ENCODE results near the gene GRAMD1B.

The GRAMD1B gene

GRCh38 chr11:123537726-123538125 lies 107.7 kb downstream of the GRAMD1B start:
- DNase-seq, result no peak

DNA sequence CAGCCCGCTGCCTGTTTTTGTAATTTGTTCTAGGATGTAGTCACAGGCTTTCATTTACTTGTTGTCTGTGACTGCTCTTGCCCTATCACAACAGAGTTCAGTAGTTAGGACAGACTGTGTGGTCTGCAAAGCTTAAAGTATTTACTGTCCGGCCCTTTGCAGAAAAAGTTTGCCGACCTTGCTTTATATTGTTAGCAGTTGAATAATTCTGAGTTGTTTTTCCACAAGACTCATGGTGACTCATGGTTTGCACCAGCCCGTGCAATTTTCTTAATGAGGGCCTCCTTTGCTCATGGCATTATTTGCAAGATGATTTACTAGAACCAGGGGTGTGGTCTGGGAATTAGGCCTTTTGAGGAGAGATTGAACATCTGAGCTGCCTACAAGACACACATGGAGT lies 113.7 kb downstream of the GRAMD1B start:
- DNase-seq, result no peak

- DNase-seq, result no peak
Measured at GRCh38 chr11:123544631-123545375, 114.7 kb downstream of the GRAMD1B start.

DNA sequence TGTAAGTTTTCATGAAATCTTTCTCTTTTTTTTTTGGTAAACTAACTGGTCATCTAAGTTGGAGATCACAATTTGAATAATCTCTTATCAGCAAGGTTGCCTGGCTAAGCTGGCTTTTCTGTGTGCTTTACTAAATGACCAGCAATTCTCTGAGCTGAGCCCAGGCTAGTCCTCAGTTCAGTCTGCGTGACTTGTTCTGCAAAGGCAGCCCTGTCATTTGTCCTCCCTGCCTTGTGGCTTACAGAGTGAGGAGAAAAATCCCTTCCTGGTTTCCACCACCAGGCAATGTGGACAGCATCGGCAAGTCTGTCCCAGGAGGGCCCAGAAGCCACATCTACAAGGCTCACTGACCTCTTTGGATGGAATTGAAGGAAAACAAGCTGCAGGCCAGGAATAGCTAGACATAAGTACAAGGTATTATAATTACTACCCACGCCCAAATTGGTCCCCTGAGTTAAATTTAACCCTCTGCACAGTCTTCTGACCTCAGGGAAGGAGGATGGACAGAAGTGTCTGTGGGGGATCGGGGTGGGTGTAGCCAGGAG lies 115.7 kb downstream of the GRAMD1B start:
- DNase-seq, result no peak

DNA sequence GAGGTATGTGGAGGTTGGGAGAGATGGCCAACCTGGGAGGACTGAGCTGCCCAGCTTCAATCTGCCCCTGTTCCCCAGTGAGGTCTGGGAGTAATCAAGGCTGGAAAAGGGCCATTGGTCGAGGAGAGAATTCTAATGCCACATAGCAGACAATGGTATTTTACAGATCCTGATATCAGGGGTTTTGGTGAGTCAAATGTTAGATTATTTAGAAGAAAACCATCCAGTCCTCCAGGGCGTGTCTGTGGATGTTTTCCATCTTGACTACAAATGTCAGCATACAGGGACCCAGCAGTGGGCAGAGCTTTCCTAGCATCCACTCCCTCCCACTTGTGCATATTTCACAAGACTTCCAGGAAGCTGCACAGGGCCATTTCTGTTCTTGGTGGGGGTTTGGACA lies 116.4 kb downstream of the GRAMD1B start:
- no peak for DNase-seq

DNA sequence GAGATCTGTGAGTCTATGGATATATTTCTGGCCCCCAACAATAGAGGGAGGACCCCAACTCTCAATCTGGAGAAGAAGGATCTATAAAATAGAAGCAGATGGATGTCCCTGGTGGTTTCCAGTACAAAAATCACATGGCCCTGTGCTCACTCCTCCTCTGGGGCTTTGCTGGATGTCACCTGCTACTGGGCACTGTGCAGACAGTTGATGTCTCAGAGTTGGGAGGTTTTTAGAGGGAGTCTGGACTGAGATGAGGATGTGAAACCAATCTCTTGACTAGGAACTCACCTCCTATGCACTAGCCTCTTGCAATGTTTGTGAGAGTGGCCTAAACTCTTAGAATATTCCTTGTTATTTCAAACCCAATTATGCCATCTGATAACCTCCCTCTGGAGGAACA lies 117.1 kb downstream of the GRAMD1B start:
- no peak for DNase-seq

DNA sequence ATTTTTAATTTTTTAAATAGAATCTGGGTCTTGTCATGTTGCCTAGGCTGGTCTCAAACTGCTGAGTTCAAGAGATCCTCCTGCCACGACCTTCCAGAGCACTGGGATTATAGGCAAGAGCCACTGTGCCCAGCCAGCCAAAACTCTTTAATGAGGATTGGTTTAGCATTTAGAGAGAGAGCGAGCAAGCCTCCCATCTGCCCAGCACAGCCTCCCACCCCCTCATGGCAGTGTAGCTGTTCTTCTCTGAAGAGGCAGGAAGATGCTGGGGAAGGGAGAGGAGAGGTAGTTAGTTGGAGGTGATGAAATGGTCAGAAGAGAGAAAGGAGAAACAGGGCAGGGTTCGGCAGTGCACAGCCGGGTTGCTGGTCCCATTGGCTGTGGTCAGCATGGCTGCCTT lies 118.7 kb downstream of the GRAMD1B start:
- DNase-seq, result no peak

GRCh38 chr11:123549926-123550917 lies 120.2 kb downstream of the GRAMD1B start:
- no peak for DNase-seq

DNA sequence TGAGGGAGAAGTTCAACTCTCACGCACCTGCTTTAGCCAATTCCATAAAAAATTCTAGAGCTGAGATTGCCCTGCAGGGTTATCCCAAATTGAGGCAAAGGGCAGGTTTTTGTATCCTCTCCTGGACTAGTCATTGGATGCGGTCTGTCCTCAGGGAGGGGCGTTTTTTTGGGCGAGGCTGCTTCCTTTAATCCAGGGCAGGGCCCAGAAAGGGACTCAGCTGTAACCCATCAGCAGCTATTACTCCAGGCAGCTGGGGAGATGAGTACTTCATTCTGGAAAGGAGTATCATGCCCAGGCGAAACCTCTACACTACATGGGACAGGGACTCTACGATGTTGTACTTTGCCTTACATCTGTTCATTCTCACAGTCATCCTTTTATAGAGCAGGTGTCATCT lies 121.0 kb downstream of the GRAMD1B start:
- DNase-seq, result no peak

DNA sequence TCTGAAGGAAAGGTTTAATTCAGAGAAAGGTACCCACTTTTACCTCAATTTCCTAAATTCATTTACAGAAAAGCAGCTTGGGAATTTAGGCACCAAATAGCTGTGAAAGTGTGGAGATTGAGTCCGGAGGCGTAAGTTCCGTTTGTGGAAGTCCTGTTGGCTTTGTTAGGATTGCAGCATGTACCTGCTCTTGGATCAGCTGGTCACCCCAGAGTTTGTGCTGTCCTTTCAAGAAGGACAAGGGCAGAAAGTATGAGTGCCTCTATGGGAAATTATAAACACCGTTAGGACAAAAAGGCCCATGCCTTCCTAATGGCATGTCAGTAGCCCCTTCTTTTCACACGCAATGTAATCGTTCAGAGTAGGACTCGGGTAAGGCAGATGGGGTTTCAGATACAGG lies 126.6 kb downstream of the GRAMD1B start:
- DNase-seq, result no peak

DNA sequence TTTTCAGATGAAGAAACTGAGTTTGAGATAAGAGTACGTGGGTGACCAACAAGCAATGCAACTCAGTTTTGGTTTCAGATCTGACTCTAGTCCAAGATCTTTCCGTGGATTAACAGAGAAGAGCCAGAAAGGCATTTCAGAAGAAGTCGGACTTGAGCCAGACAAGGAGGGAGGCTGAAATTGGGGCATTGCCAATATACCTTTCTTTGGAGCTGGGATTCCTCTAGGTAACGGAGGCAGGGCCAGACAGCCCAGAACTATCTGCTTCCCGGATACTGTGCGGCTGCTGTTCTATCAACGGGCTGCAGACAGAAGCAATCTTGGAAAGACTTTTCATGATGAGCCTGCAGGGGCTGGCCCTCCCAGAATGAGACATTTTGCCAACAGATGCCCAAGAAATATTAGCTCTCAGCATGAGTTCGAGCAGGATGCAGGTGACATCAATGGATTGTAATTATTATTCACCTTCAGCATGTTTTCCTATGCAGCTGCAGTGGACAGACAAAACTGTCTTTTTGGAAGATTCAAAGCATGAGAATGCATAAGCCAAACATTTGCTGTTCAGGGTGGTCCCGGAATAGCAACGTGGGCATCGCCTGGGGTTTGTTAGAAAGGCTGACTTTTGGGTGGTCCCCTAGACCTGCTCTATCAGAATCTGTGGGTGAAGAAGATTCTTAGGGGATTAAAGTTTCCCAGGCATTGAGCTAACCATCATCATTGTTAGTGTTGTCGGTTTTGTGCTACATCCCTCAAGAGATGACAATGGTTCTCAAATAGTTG lies 128.7 kb downstream of the GRAMD1B start:
- no peak for DNase-seq

DNA sequence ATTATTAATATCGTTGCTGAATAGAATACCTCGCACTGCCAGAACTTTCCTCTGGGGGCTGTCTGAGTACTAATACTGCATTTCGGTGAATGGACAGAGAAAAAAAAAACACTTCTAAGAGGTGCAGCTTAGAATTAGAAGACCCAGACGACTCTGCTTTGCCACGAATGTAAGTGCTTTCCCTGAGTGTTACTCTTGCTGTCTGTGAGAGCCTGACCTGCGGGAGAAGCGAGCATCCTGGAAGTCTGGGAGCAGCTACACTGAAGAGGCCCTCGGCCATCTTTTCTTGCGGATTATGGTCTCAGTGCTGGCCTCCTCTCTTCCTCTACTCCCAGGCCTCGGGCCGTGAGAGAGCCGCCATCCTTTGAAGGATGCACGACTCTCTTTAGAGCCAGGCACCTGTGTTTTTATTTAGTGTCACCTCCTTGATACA lies 129.5 kb downstream of the GRAMD1B start:
- no peak for DNase-seq

GRCh38 chr11:123560006-123560405 lies 129.9 kb downstream of the GRAMD1B start:
- DNase-seq, result no peak

DNA sequence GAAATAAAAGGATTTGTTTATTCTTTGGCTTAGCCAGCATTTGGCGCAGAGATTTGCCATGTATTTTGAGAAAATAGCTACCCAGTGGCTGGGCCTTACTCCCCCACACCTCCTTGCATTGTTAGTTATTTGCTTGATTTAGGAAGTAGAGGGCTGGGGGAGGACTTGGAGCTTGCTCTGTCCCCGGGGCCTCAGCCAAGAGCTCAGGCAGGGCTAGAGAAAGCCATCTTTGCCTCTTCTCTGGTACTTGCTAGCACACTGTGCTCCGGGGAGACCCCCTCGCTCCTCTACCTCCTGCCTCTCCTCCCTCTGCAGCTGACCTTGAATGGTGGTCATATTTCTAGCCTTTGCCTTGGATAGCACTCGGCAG lies 131.3 kb downstream of the GRAMD1B start:
- DNase-seq, result peak in 1 of 2 experiments; percentile 54

- DNase-seq, result no peak
Measured at GRCh38 chr11:123562158-123562557, 132.1 kb downstream of the GRAMD1B start.

GRCh38 chr11:123562829-123563228 lies 132.8 kb downstream of the GRAMD1B start:
- no peak for DNase-seq

GRCh38 chr11:123564221-123564620 lies 134.2 kb downstream of the GRAMD1B start:
- DNase-seq, result no peak

DNA sequence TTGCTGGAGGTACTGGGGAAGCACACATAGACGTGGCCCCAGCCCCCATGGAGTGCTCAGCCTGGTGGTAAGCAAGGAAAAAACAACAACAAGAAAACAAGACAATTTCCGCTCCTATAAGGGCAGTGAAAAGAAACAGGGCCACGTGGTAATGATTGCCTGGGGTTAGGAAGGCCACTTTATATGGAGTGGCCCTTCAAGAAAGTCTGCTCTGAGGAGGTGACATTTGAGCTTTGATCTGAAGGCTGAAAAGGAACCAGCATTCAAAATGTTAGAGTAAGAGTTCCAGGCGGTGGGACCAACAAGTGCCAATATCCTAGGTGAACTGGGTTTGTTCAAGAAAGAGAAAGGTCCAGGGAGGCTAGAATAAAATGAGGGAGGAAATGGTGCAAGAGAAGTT lies 136.8 kb downstream of the GRAMD1B start:
- DNase-seq, result no peak

DNA sequence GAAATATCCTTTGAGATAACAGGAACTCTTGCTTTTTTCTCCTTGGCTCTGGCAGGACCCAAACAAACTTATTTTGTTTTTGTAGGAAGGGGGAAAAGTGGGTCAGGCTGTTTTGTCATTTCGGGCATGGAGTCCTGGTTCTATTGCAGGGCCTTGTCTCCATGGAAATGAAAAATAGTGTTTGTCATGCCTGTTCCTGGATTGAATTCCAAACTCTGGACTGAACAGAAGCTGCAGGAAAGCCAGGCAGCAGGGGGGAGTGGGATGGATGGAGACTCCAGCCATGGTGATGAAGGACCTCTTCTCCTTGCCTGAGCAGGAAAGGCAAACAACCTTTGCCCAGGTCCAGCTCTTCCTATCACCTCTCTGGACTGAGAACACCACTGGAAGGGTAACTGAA lies 137.4 kb downstream of the GRAMD1B start:
- no peak for DNase-seq

DNA sequence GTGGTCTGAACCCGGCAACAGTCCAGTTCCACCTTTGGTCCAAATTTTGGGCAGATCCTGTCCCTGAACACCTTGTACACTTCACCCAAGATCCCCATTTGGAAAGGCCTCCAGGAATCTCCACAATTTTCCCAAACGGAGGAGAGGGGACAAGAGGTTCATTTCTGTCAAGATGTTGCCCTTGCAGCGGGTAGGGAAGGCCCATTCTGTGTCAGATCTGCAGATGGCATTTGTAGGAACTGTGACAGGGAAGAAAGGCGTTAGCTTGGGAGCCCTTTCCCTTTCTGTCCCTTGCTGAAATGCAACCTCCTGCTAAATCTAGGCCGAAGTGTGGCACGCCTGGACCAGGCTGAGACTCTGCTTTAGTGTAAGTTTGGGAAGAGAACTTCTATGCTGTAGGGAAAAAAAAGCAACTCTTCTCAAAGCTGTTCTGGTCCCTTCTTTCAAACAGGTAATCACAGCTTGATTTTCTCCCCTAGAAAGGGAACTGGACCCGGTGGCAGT lies 138.3 kb downstream of the GRAMD1B start:
- no peak for DNase-seq

DNA sequence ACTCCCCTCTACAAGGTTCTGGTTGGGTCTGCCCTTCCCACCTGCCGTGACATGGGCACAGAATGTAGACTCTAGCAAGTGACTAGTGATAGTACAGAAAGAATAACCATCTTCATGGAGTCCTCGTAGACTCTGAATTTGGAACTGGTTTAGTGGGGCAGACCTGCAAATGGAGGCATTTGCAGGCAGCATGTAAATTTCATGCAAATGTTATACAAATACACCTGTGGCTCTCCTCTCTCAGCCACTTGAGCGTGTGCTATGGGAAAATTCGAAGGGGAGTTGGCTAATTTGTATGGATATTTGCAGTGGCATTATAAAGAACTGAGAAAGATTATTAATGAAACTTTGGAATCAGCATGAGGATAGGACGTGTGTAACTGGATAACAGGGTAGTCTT lies 139.3 kb downstream of the GRAMD1B start:
- no peak for DNase-seq

GRCh38 chr11:123570939-123571580 lies 141.0 kb downstream of the GRAMD1B start:
- DNase-seq, result no peak

Measured in NCI-H446 (cell line).